Caco-2 (cell line): ENCODE measurements around the gene GRM1. TPM values are rescaled to one million over a fixed set of nuclear protein-coding genes. Genes with fewer than 3 reads are reported as not detected.

Source experiments
- BruUV-seq: library from RNA; stranded (reverse); fragments of 400-500 nt; replicated peaks from 2 replicates; lab custom pipeline; 2021; lab: Mats Ljungman, UMichigan
- CTCF ChIA-PET: fragments of 300-600 bp; sonication (Branson Sonifier 250); formaldehyde crosslinking; loops from one replicate; lab custom pipeline; 2022; ENCODE audit warnings: antibody characterized with exemption; lab: Charles Lee
- POLR2A ChIA-PET: fragments of 300-600 bp; sonication (Branson Sonifier 250); formaldehyde crosslinking; loops from one replicate; lab custom pipeline; 2022; ENCODE audit warnings: antibody characterized with exemption; lab: Charles Lee
- DNase-seq, 2 experiments: peaks; one replicate each; pipeline versions ENCODE4 v3.0.0 to v3.0.0-alpha.2; 2020 to 2022
- H3K27me3 ChIP-seq: replicated peaks from 2 replicates; pipeline ENCODE4 v1.6.0; 2011; ENCODE audit warnings: low read length; ENCODE audit not compliant: control insufficient read depth, insufficient read depth
- H3K36me3 ChIP-seq: 2 replicates; pipeline ENCODE4 v1.5.1; 2011; ENCODE audit warnings: low read length; ENCODE audit not compliant: control insufficient read depth, insufficient read depth
- H3K4me1 ChIP-seq: fragments of 250-450 bp; sonication (Bioruptor Pico); 2 replicates; pipeline ENCODE4 v1.5.1; 2020; ENCODE audit warnings: mild to moderate bottlenecking
- H3K4me3 ChIP-seq: 2 replicates; pipeline ENCODE4 v1.5.1; 2011; ENCODE audit warnings: low read depth, mild to moderate bottlenecking, control low read depth, low read length
- H3K9me3 ChIP-seq: fragments of 250-450 bp; sonication (Bioruptor Pico); 2 replicates; pipeline ENCODE4 v1.5.1; 2020; ENCODE audit warnings: mild to moderate bottlenecking, moderate library complexity
- H3K27ac Mint-ChIP-seq: one replicate; pipeline ENCODE4 v1.8.0; 2022; ENCODE audit warnings: mixed read lengths; ENCODE audit not compliant: unreplicated experiment
- H3K27me3 Mint-ChIP-seq: one replicate; pipeline ENCODE4 v1.8.0; 2022; ENCODE audit warnings: mixed read lengths; ENCODE audit not compliant: insufficient read depth, unreplicated experiment
- H3K36me3 Mint-ChIP-seq: one replicate; pipeline ENCODE4 v1.8.0; 2022; ENCODE audit warnings: mild to moderate bottlenecking, mixed read lengths; ENCODE audit not compliant: insufficient read depth, unreplicated experiment
- H3K4me1 Mint-ChIP-seq: one replicate; pipeline ENCODE4 v1.8.0; 2022; ENCODE audit warnings: low read depth, mixed read lengths; ENCODE audit not compliant: unreplicated experiment
- H3K4me3 Mint-ChIP-seq: one replicate; pipeline ENCODE4 v1.8.0; 2022; ENCODE audit warnings: mild to moderate bottlenecking, moderate library complexity, mixed read lengths; ENCODE audit not compliant: unreplicated experiment
- H3K9me3 Mint-ChIP-seq: one replicate; pipeline ENCODE4 v1.8.0; 2022; ENCODE audit warnings: mixed read lengths; ENCODE audit not compliant: unreplicated experiment
- intact Hi-C: fragments of 100-400 bp; cut with micrococcal nuclease; formaldehyde crosslinking; loops from one replicate; pipeline ENCODE4 v1.10.0; 2022; ENCODE audit not compliant: unreplicated experiment
- total RNA-seq: library from RNA; stranded (reverse); gene quantifications from 2 replicates; pipeline ENCODE4 v1.2.3, GENCODE V29; 2022
- TF ChIP-seq, protein P1 (sequence below), 2 experiments: fragments of 200-600 bp in 1 of 2; IDR thresholded peaks; 1 replicate in 1 of 2; 2 replicates in 1 of 2; pipeline versions ENCODE4 v1.5.1 to v1.8.0; 2011 to 2022; ENCODE audit warnings: antibody characterized with exemption in 1 of 2, control low read depth in 1 of 2, inconsistent platforms in 1 of 2, low read depth in 1 of 2, low read length in 1 of 2, mild to moderate bottlenecking in 1 of 2, moderate library complexity in 1 of 2; ENCODE audit not compliant: insufficient read depth in 1 of 2, severe bottlenecking in 1 of 2, unreplicated experiment in 1 of 2

The GRM1 gene
- total RNA-seq, 1 experiment from 2014 or later = not detected

DNA sequence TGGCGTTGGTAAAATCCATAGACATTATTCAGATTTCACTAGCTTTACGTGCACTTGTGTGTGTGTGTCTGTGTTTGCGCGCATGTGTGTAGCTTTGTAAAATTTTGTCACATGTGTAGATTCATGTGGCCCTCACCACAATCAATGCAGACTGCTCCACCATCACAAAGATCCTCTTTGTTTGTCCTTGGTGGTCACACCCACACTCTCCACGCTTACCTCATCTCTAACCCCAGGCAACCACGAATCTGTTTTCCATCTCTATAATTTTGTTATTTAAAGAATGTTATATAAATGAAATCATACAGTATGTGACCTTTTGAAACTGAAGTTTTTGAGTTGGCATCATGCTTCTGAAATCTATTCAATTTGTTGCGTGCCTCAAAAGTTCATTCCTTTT is 58.5 kb downstream of the GRM1 start:
- Histone ChIP-seq H3K27me3 (no peaks in the 10 kb centered on the region), H3K4me1 (no peaks in the 10 kb centered on the region), H3K36me3 (no peaks in the 10 kb centered on the region), H3K9me3 (no peaks in the 10 kb centered on the region), H3K4me3 (no peak overlapping the region)
- H3K4me1 Mint-ChIP-seq = no peaks in the 10 kb centered on the region
- H3K4me3 Mint-ChIP-seq = no peak overlapping the region
- no peak overlapping the region for H3K27ac Mint-ChIP-seq
- H3K36me3 Mint-ChIP-seq = no peaks in the 10 kb centered on the region
- DNase-seq = no peak
- intact Hi-C loops = no loop called here
- ChIA-PET POLR2A (no interaction called here), CTCF (no interaction called here)
- H3K9me3 Mint-ChIP-seq = no peaks in the 10 kb centered on the region
- TF ChIP-seq, protein P1, sequence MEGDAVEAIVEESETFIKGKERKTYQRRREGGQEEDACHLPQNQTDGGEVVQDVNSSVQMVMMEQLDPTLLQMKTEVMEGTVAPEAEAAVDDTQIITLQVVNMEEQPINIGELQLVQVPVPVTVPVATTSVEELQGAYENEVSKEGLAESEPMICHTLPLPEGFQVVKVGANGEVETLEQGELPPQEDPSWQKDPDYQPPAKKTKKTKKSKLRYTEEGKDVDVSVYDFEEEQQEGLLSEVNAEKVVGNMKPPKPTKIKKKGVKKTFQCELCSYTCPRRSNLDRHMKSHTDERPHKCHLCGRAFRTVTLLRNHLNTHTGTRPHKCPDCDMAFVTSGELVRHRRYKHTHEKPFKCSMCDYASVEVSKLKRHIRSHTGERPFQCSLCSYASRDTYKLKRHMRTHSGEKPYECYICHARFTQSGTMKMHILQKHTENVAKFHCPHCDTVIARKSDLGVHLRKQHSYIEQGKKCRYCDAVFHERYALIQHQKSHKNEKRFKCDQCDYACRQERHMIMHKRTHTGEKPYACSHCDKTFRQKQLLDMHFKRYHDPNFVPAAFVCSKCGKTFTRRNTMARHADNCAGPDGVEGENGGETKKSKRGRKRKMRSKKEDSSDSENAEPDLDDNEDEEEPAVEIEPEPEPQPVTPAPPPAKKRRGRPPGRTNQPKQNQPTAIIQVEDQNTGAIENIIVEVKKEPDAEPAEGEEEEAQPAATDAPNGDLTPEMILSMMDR (IDR thresholded peaks at IDR 0.05; ENCODE audit: insufficient read depth in 1 of 2, low read depth in 1 of 2, low read length in 1 of 2, severe bottlenecking in 1 of 2, unreplicated experiment in 1 of 2) = no peak
- BruUV-seq = no TSS peak
- H3K27me3 Mint-ChIP-seq = peaks cover 10% of the 10 kb centered on the region

DNA sequence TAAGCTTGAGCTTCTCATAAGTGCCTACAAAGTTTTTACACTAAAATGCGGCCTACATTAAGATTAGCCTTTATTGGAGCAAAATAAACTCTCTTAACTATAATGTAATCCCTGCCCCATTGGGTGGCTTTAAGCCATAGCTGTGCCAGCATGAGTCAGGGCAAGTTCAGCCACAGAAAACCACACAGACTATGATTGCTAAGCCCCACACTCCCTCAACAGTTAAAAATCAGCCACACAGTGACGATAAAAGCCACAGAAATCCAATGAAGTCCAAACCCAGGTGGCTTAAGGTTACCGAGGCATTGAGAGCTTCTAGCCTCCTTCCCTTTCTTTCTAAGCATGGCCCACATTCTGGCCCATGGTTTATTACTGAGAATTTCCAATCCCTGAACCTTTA is 61.6 kb downstream of the GRM1 start:
- Mint-ChIP-seq H3K27ac (no peak overlapping the region), H3K4me1 (no peaks in the 10 kb centered on the region), H3K27me3 (peaks cover 7% of the 10 kb centered on the region), H3K9me3 (no peaks in the 10 kb centered on the region), H3K36me3 (no peaks in the 10 kb centered on the region), H3K4me3 (no peak overlapping the region)
- H3K36me3 ChIP-seq = no peaks in the 10 kb centered on the region
- no TSS peak for BruUV-seq
- no peak for DNase-seq
- no peak overlapping the region for H3K4me3 ChIP-seq
- no peaks in the 10 kb centered on the region for H3K27me3 ChIP-seq
- intact Hi-C loops = no loop called here
- ChIA-PET POLR2A (no interaction called here), CTCF (no interaction called here)
- no peaks in the 10 kb centered on the region for H3K4me1 ChIP-seq
- TF ChIP-seq, protein P1 (IDR thresholded peaks at IDR 0.05; ENCODE audit: insufficient read depth in 1 of 2, low read depth in 1 of 2, low read length in 1 of 2, severe bottlenecking in 1 of 2, unreplicated experiment in 1 of 2) = no peak
- H3K9me3 ChIP-seq = no peaks in the 10 kb centered on the region

DNA sequence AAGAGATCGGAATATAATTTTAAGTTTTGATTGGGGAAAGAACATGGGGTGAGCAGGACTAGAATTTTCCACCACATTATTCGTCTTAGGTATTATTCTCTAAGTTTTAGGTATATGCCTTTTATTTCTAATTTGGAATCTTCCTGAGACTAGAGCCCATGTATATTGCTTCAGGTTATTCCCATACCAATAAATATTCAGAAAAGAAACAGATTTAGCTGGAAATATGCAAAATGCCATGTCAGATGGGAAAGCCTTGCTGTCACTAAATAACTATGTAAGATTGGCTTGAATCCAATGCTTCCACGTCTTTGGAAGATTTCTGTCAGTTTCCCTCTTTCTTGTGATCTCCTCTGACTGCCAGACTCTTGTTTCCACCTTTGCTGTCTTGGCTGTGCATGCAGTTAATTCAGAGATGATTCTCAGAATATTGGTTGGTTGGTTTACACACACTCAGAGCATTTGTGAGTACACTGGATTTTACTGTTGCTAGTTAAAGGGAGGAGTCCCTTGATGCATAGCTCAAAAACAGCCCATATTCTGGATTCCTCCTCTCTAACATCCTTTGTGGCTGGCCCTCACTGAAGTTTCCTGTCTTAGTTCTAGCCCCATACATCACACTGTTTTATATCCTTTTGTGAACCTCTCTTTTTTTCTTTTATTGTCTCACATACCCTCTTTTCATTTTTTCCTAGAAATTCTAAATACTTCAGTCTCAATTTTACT is 64.3 kb downstream of the GRM1 start:
- no peaks in the 10 kb centered on the region for H3K36me3 Mint-ChIP-seq
- peaks cover 5% of the 10 kb centered on the region for H3K27me3 Mint-ChIP-seq
- Histone ChIP-seq H3K9me3 (no peaks in the 10 kb centered on the region), H3K27me3 (no peaks in the 10 kb centered on the region), H3K4me3 (no peak overlapping the region), H3K4me1 (no peaks in the 10 kb centered on the region), H3K36me3 (no peaks in the 10 kb centered on the region)
- ChIA-PET CTCF (no interaction called here), POLR2A (no interaction called here)
- H3K27ac Mint-ChIP-seq = no peak overlapping the region
- no TSS peak for BruUV-seq
- no peak for DNase-seq
- H3K4me1 Mint-ChIP-seq = no peaks in the 10 kb centered on the region
- intact Hi-C loops = no loop called here
- no peaks in the 10 kb centered on the region for H3K9me3 Mint-ChIP-seq
- TF ChIP-seq, protein P1 (IDR thresholded peaks at IDR 0.05; ENCODE audit: insufficient read depth in 1 of 2, low read depth in 1 of 2, low read length in 1 of 2, severe bottlenecking in 1 of 2, unreplicated experiment in 1 of 2) = no peak
- H3K4me3 Mint-ChIP-seq = no peak overlapping the region
